GM19351 (cell line): ENCODE measurements around the gene SCN3A.

Experiments used
- ATAC-seq: cut with Tn5 transposase; IDR thresholded peaks from one replicate; pipeline ENCODE4 v1.9.1; 2021; ENCODE audit warnings: mild to moderate bottlenecking, moderate library complexity; ENCODE audit not compliant: unreplicated experiment

Gene SCN3A

GRCh38 chr2:165058476-165059265 is 145.2 kb downstream of the SCN3A start:
- no peak for ATAC-seq

- no peak for ATAC-seq
These were observed 145.9 kb downstream of the SCN3A start for GRCh38 chr2:165057931-165058330.

GRCh38 chr2:165057308-165057707 is 146.5 kb downstream of the SCN3A start:
- no peak for ATAC-seq

- ATAC-seq: no peak
These were observed 147.3 kb downstream of the SCN3A start for GRCh38 chr2:165056564-165056963.

GRCh38 chr2:165055082-165055851 is 148.6 kb downstream of the SCN3A start:
- ATAC-seq: no peak

GRCh38 chr2:165054652-165055051 is 149.2 kb downstream of the SCN3A start:
- no peak for ATAC-seq

- no peak for ATAC-seq
These were observed 159.1 kb downstream of the SCN3A start for GRCh38 chr2:165044505-165045303.
